GM18951 (cell line): Measurements from ENCODE around the gene AKR1B15.

ENCODE experiments used
- POLR2A ChIP-seq: IDR thresholded peaks from 4 replicates; pipeline ENCODE4 v1.6.1; 2011; ENCODE audit warnings: mild to moderate bottlenecking; ENCODE audit not compliant: insufficient read length, insufficient read depth; ENCODE audit errors: extremely low read depth
- in situ Hi-C: fragments of 300-500 bp; cut with MboI; formaldehyde crosslinking; loops from one replicate; pipeline ENCODE4 v1.12.0; 2022; ENCODE audit warnings: low sequenced_read_pairs, mixed read lengths, inconsistent platforms; ENCODE audit not compliant: unreplicated experiment

Gene AKR1B15

DNA sequence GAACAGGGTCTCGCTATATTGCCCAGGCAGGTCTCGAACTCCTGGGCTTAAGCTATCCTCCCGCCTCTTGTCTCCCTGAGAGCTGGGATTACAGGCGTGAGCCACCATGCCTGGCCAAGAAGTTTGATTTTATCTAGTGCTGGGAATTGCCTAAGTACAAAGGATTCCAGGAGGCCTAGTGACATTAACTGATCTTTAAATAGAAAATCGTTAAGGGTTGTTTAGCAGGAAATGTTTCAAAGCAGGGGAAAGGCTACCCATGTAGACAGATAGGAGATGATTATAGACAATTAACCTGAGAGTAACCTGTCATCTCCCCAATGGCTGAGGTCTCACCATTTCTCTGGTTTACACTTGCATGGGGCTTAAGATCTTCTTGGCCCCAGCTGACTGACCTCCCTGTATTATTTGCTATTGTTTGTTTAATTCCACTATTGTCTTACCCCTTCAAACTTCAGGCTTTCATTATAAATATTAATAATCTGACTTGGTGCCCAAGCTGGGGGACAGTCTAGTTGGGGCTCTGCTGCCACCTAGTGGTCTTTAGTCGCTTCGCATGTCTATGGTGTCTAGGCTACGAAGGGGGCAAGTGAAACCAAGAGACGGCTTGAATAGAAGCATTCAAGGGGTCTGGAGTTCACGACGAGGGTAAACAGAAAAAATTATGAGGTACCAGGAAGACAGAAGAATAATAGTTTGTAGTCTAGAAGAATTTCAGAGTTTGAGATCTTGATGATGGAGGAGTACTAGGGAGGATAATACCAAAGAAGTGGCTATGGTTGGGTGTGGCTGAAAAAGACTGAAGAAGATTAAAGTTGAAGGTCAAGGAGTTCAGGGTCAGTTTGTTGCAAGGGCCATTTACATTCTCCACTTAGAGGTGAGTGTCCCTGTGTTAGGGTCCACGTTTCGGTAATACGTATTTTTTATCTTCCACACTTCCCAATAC, 57.3 kb downstream of the AKR1B15 start:
- TF ChIP-seq POLR2A: no peak
- in situ Hi-C loops: loop anchor here (10.0 kb wide), 1 partner anchor 161 kb away; no protein-coding TSS in a partner anchor

DNA sequence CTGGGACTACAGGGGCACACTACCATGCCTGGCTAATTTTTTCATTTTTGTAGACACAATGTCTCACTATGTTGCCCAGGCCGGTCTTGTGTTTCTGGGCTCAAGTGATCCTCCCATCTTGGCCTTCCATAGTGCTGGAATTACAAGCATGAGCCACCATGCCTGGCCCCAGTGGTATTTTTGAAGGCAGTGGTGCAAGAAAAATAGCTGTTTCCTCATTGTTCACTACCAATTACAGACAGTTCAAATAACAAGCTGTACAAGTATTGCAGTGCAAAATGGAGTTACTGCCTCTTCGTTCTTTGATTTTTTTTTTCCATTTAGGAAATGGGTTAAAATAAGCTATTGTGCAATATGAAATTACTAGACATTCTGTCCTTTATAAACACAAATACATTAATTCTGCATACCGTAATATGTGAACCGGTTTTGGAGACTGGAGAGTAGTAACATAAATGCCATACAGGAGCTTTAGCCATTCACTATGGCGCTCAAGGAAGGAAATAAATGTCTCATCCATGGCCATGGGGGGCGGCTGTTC, 62.8 kb downstream of the AKR1B15 start:
- in situ Hi-C loops: no loop called here
- TF ChIP-seq POLR2A: no peak

DNA sequence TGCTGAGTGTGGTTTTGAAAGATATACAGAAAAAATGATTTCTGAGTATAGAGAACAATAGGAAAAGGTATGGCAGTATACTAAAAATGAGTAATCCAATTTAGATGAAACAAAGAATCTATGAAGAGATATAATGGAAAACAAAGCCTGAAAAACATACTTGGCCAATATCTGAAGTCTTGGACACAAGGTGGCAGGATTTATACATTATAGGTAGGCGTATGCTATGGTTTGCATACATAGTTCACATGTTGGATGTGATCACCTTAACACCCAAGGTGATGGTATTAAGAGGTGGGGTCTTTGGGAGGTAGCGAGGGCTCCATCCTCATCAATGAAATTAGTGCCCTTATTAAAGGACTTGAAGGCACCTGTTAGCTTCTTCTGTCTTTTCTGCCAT, 63.3 kb downstream of the AKR1B15 start:
- in situ Hi-C loops: no loop called here
- no peak for TF ChIP-seq POLR2A

DNA sequence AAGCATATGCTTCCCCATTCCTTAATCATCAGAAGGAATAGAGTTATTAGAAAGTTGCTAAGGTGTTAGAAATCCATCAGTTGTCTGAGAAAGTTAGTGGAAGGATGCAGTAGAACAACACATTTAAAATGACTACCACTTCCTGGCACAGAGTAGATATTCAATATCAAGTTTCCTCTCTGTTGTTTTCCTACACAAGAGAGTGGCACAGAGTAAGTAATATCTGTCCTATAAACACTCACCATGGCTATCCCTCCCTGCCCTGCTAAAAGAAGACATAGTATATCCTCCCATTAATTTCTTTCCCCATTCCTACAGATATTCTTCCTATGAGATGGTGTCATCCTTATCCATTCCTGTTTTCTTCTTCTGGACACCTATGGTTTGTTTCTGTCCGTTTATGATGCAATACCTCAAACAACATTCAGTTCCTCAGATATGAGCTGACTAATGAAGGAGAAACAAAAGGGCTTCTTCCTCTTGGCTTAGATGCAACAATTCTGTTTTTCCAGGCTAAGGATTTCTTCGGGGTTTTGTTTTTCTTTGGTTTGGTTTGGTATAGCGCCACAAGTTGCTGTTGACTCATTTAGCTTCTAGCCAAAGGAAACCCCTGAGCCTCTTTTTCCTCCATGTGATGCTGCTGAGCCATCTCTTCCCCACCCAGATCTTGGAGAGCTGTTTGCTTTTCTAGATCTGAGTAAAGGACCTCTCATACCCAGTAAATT, 64.9 kb downstream of the AKR1B15 start:
- no peak for TF ChIP-seq POLR2A
- in situ Hi-C loops: no loop called here

DNA sequence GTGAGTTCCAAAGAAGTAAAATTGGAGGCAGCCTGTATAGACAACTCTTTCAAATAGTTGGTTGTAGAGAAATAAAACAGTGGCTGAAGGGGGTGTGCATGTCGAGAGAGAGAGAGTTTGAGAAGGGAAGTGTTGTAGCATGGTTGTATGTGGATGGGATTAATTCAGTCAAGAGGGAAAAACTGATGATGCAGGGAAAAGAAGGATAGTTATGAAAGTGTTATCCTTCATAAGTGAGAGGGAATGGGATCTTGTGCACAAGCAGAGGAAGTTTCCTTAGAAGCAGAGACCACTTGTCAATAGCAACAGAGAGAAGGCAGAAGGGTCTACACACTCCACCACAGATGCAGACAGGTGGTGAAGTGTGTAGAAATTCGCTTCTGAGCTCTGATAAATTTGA, 67.7 kb downstream of the AKR1B15 start:
- no peak for TF ChIP-seq POLR2A
- in situ Hi-C loops: no loop called here

DNA sequence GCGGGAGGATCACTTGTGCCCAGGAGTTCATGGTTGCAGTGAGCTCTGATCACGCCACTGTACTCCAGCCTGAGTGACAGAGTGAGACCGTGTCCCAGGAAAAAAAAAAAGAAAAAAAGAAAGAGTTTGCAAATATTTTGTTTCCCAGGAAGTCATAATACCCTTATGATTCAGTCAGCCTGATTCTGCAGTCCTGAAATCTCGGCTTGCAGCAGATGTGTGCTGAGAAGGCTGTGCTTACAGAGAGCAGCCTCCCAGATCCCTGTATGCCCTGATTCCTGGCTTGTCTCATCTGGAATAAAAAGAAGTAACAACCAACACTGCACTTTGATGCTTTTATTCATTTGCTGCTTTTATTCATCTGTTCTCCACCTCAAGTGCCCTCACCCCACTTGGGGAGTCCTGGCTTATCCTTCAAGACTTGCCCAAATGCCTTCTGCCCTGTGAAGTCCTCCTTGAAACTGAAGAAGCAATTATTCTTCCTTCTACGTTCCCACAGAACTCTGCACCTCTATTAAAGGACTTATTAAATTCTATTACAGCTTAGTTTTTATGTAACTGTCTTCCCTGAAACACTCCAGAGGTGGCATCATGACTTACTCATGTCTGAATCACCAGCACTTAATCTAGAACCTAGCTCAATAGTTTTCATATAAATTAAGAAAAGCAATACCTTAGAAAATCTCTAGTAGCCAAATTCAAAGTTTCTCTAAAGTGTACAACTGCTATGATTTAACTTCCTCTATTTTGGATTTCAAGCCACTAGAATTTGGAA, 70.0 kb downstream of the AKR1B15 start:
- in situ Hi-C loops: no loop called here
- no peak for TF ChIP-seq POLR2A

DNA sequence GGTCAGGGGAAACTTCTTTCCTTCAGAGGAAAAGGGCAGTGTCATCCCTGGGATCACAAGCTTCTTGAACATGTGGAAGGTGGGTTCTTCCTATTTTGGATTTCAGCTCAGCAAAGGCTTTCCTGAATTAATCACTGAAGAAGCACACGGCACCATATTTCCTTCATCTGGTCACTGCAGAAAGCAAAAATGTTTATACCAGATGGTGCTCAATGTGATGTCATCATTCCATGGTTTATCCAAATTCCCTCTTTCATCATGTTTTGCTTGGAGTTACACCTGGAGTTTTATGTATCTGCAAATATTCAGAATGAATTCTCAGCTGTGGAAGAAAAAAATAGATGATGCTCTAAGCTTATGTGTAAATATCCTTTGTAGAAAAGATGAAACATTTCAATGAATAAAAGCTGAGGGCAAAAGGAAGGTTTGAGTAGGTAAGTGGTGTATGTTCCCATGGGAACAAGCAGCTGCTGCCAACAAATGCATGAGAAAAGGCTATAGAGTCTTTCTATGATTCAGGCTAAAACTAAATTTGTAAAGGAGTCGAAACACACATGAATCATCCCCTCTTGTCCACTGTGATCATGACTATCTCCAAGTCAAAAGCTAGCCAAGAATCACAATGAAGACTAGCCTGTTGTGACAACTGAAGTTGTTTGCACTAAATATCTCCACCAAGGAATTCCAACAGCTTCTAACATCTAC, 70.9 kb downstream of the AKR1B15 start:
- no peak for TF ChIP-seq POLR2A
- in situ Hi-C loops: no loop called here

DNA sequence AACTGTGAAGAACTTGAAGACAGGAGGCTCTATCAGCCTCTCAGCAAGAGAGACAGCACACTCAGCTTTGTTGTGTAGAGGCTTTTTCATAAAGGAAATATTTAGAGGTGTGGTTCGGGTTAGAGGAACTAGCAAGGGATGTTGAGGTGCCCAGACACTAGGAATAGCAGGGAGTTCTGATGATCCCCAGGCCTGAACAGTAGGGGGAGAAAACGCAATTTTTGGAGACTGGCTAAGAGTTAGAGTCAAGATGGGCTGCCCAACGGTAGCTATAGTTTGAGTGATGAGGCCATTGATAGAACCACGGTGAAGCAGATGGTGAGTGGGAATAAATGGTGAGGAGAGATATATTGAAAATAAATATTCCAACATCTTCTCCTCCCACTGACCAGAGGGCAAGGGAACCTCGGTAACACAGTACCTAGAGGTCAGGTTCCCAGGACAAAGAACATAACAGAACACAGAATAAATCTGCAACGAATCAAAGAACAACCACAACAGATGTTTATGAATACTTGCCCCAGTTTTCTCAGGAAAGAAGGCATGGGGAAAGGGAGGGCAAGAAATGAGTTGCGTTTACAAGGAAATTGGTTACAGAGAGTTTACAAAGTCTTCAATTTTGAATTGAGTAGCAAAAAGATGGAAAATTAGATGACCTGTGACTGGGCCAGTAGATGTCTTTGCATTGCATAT, 73.5 kb downstream of the AKR1B15 start:
- in situ Hi-C loops: no loop called here
- TF ChIP-seq POLR2A: no peak

DNA sequence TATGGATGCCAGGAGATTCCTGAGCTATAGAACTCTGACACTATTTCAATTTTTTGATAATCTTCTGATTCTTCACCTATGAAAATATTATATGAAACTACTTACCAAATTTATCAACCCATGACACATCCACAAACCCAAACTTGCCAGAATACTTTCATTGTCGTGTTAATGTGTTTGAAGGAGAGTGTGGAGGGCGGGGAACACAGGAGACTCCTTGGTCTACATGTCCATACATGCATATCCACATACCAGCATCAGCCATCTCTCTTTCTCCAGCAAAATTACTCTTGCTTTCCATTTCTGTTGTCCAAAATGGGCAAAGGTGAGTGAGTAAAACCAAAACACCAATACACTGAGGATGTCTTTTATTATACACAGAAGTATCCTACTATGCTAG, 74.3 kb downstream of the AKR1B15 start:
- in situ Hi-C loops: no loop called here

DNA sequence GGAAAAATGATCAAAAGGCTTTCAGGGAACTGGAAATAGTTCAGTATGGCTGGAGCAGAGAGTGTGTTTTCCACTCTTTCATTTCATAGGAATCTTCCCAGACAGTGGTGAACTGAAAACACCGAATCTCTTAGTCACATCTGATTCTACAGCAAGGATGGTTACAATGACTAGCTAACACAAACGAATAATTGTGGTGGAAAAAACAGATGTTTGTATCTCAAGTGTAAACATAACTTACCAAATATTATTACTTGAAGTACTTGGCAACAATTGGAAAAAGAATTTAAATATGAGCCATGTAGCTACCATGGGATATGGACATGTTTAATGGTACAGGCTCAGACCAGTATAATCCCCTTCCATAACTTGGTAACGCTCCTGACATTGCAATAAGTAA, 76.6 kb downstream of the AKR1B15 start:
- in situ Hi-C loops: loop anchor here (25.0 kb wide), 1 partner anchor 337 kb away; no protein-coding TSS in a partner anchor
- TF ChIP-seq POLR2A: no peak

More for the DNA sequence above, 74.3 kb downstream of the AKR1B15 start:
- no peak for TF ChIP-seq POLR2A

DNA sequence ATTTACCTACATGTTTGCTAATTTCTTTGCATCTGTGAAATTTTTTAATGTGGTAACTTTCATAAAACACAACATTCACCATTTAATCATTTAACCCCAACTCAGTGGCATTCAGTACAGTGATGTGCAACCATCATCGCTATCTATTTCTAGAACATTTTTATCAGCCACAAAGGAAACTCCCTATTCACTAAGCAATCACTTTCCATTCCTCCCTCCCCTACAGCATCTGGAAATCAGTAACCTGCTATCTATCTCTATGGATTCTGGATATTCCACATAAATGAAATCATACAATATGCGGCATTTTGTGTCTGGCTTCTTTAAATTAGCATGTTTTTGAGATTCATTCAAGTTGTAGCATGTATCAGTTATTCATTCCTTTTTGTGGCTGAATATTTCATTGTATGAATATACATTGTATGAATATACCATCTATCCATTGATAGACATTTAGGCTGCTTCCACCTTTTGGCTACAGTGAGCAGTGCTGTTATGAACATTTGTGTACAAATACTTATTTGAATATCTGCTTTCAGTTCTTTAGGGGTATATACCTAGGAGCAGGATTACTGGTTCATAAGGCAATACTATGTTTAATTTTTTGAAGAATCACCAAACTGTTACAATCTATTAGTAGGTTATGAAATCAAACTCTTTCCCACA, 78.3 kb downstream of the AKR1B15 start:
- in situ Hi-C loops: loop anchor here (25.0 kb wide), 1 partner anchor 335 kb away; no protein-coding TSS in a partner anchor
- TF ChIP-seq POLR2A: no peak
